ENCODE data around the gene ACIN1.
"Not testable (repeated sequence)": the region's sequence is repeated elsewhere in the genome, so short reads cannot be mapped to it uniquely, and the experiment has no call there.

The ACIN1 gene

GRCh38 chr14:23035303-23036144, 59.4 kb downstream of the ACIN1 start:
- DNase-seq: no peak

GRCh38 chr14:23034498-23035302, 60.2 kb downstream of the ACIN1 start, which contains the start of gene PSMB5:
PSMB5 (minus strand) TSS chr14:23034900; CDS start chr14:23034881, 19 bp downstream.
- no peak for DNase-seq

GRCh38 chr14:23033801-23034497, 61.0 kb downstream of the ACIN1 start:
- DNase-seq: no peak

GRCh38 chr14:23033251-23033727, 61.6 kb downstream of the ACIN1 start:
- DNase-seq: no peak

GRCh38 chr14:23030936-23031335, 64.0 kb downstream of the ACIN1 start:
- DNase-seq: no peak

- DNase-seq: no peak
These were observed 66.1 kb downstream of the ACIN1 start for GRCh38 chr14:23028799-23029198.

- peak; percentile 97 for DNase-seq
These were observed 69.7 kb downstream of the ACIN1 start for GRCh38 chr14:23025151-23025814.

GRCh38 chr14:23024612-23025075, 70.3 kb downstream of the ACIN1 start:
- DNase-seq: peak; percentile 100

GRCh38 chr14:23023795-23024152, 71.2 kb downstream of the ACIN1 start:
- DNase-seq: no peak

- no peak for DNase-seq
These were observed 71.7 kb downstream of the ACIN1 start for GRCh38 chr14:23023022-23023794.

- no peak for DNase-seq
These were observed 73.0 kb downstream of the ACIN1 start for GRCh38 chr14:23021889-23022442.

GRCh38 chr14:23021434-23021833, 73.5 kb downstream of the ACIN1 start:
- DNase-seq: peak; percentile 53

GRCh38 chr14:23020143-23021128, 74.5 kb downstream of the ACIN1 start:
- DNase-seq: no peak

GRCh38 chr14:23018107-23018506, 76.8 kb downstream of the ACIN1 start:
- DNase-seq: no peak

- no peak for DNase-seq
These were observed 77.8 kb downstream of the ACIN1 start for GRCh38 chr14:23017091-23017490.

GRCh38 chr14:23015618-23016017, 79.3 kb downstream of the ACIN1 start:
- no peak for DNase-seq

GRCh38 chr14:23013749-23014054, 81.2 kb downstream of the ACIN1 start:
- not testable (repeated sequence) for DNase-seq

- DNase-seq: peak; percentile 72
These were observed 81.7 kb downstream of the ACIN1 start for GRCh38 chr14:23013054-23013748.

GRCh38 chr14:23009939-23010726, 84.8 kb downstream of the ACIN1 start, which contains the start of gene C14orf93:
C14orf93 (minus strand) TSS chr14:23010143; CDS start chr14:22999023, 11,120 bp downstream.
- DNase-seq: peak; percentile 95
